NCI-H187 treated with DMSO at 0.1 percent for 48 hours (cell line): Measurements from ENCODE around the gene TNFAIP8L1.

Source experiments
- DNase-seq: peaks from one replicate; lab custom pipeline; 2025; lab: John Stamatoyannopoulos, UW

TNFAIP8L1 gene

DNA sequence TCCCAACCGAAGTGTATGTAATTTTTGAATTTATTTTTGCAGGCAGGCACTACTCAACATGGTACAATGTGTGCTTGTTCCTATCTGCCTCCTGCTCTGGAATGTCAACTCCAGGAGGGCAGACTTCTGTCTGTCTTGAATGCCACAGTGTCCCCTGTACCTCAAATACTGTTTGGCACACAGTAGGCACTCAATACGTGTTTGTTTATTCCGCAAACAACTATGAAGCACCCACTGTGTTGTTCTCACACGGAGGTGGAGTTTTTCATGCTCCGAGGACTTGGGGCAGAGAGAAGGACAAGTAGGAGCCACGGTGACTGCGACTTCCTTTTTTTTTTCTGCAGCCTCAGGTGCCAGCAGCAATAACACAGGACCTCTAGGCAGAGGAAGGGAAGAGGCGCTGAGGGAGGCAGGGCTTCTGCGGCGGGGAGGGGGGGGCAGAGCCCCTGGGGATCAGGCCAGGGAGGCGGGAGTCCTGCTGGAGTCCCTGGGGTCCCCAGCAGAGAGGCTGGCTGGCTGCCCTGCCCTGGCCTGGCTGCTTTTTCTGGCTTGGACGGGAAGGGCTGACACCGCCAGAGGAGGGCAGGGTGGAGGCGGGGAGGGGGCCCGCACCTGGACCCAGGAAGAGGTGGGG, 29.3 kb upstream of the TNFAIP8L1 start:
- no peak for DNase-seq

DNA sequence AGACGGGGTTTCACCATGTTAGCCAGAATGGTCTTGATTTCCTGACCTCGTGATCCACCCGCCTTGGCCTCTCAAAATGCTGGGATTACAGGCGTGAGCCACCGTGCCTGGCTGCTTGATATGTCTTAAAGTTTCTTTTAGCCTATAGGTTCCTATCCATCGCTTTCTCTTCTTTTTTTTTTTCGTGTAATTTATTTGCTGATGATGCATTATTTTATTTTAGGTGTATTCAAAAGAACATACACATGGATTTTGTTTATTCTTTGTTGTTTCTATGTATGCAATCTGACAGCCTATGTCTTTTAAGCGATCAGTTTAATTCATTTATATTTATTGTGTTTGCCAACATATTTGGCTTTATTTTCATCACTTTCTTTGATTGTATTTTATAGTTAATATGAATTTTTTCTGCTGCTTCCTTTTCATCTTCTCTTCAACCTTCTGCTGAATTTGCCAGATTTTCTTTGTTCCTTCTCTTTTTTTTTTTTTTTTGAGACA, 26.0 kb upstream of the TNFAIP8L1 start:
- DNase-seq = no peak

DNA sequence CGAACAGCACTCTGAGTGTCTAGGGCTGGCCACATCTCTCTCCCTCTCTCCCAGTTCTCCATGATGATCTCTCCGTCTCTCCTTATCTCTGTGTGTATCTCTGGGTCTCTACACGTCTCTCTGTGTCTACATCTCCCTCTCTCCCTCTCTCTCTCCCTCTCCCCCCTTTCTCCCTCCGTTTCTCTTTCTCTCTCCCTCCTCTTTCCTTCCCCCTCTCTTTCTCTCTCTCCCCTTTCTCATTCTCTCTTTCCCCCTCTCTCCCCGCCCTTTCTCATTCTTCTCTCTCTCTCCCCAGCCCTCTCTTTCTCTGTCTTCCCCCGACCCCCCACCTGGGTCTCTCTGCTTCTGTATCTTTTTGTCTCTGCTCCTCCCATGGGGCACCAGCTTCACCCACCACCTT, 21.3 kb upstream of the TNFAIP8L1 start:
- DNase-seq = no peak

DNA sequence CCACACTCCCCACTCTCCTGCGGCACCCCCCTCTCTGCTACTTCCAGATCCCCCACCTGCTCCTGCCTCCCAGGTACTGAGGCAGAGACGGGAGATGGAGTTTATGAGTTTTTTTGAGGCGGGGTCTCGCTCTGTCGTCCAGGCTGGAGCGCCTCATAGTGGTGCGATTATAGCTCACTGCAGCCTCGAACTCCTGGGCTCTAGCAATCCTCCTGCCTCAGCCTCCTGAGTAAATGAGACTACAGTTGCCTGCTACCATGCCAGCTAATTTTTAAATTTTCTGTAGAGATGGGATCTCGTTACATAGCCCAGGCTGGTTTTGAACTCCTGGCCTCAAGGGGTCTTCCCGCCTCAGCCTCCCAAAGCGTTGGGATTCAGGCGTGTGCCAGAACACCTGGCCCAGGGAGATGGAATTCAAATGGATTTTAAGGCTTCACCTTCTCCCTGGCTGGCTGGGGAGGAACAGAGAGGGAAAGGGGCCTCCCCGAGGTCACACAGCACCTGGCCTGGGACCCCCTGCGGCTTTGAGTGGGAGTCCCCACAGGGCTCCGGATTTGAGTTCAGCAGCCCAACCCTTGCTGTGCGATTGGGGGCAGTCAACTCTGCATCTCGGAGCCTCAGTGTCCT, 19.5 kb upstream of the TNFAIP8L1 start:
- no peak for DNase-seq

DNA sequence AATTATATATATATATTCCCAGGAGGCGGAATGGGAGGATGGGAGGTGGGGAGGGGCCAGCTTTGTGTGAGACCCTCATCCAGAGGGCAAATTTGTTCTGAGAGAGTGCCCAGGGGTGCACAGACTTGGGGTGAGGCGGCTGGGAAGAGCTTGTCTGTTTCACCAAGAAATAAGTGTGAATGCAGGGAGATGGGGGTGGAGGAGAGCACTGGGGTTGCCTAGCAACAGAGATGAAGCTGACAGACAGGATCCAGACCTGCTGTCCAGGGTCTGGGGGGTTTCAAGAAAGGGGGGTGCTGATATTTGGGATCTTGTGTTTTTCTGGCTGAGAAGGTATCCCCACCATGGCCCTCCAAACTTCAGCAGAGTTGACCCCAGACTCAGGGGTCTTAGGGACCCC, 18.6 kb upstream of the TNFAIP8L1 start:
- no peak for DNase-seq

DNA sequence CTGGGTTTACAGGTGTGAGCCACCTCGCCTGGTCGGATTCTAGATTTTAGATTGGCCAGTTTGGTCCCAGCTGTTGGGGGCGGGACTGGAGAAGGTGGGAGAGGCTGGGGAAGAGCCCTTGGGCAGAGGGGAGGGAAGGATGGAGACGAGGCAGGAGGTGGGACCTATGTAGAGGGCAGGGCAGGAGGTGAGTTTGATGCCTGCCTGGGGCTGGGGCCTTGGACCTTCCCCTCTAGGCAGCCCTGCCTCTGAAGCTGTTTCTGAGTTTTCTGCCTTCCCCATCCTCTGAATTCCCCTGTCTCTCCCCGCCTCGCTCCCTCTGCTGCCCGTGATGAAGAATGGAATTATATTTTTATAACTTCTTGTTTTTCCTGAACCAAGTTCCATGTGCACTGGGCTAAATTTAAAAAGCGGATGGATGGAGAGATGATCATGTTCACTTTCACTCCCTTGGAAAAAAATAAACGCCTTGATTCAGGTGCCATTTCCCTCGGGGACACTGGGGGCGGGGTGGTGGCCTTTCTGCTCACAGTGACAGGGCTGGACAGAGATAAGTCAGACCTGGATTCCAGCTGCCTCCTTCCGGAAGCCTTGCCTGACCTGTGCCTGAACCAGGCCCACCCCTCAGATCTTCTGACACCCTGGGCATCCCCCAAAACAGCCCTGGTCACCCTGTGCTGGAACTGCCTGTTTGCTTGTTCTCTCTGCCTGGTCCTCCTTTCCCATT, 16.5 kb upstream of the TNFAIP8L1 start:
- no peak for DNase-seq

DNA sequence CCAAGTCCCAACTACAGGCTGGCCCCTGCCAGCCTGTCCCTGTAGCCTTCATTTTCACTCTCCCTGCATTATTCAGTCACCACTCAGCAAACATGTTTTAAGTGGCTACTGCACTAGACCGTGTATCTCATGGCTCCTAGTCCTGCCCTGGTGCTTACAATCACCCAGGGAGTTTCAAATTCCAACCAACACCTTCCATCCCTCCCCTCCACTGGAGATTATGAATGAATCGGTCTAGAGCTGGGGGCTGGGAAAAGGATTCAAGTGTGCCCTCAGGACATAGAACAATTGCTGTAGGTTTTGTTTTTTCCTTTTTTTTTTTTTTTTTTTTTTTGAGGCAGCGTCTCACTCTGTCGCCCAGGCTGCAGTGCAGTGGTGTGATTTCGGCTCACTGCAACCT, 15.0 kb upstream of the TNFAIP8L1 start:
- DNase-seq = no peak

DNA sequence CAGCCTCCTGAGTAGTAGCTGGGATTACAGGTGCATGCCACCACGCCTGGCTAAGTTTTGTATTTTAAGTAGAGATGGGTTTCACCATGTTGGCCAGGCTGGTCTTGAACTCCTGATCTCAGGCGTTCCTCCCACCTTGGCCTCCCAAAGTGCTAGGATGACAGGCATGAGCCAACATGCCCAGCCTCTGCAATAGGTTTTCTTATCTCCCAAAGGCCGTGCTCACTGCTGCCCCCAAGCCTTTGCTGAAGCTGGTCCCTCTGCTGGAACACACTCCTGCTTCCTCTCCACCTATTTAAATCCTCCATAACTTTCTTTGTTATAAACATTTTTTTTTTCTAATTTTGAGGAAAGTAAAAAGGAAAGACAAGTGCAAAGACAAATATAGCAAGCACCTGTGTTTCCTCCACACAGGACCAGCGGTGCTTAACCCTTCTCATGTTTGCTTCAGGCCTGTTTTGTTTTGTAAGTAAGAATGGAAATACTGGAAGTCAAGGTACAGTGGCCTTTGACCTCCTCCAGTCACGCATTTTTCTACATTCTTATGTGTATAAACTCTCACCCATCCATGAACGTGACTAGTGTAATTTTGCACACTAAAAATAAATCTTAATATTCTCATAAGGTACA, 14.5 kb upstream of the TNFAIP8L1 start:
- DNase-seq = no peak

DNA sequence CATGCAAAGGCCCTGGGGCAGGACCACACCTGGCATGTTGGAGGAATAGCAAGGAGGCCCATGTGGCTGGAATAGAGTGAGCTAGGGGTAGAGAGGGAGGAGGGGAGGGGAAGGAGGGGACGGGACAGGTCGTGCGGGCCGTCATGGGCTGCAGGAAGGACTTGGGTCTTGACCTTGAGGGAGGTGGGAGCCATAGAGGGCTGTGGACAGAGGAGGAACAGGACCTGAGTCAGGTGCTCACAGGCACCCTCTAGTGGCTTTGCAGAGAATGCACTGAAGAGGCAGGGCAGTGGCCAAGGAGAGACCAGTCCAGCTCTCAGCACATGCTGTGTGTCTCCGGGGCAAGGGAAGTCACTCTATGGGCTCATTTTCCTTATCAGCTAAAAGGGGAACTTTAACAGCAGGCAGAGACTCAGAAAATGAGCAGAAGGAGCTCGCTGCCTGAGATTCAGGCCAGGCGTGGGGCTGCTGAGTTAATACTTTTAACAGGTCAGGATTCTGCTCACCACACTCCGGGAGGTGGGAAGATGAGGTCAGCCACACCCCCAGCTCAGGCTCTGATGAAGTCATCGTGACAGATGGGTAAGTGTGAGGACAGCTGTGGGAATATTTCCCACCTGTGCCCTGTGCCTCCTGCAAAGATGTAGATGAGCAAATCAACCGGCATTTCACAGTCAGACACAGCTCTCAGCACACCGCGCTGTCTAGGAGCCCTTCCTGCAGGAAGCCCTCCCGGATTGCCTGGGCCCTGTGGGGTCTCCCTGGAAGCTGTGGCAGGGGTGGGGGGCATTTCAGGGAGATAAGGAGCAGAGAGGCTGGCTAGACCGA, 6.0 kb upstream of the TNFAIP8L1 start:
- DNase-seq = no peak

DNA sequence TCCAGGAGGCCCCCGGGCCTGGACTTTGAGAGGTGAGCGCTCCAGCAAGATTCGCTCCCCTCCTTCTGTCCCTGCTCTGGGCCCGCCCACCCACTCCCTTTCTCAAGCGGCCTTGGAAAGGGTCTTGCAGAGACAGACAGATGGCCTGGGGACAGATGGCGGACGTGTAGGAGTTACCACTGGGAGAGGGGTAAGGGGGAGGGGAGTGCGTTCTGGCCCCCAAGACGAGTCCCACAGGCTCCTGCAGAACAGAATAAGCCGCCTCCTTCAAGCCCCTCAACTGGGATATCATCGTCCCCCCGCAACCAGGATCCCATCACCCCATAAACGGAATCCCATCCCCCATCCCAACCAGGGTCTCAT, 3.6 kb upstream of the TNFAIP8L1 start:
- DNase-seq = no peak

DNA sequence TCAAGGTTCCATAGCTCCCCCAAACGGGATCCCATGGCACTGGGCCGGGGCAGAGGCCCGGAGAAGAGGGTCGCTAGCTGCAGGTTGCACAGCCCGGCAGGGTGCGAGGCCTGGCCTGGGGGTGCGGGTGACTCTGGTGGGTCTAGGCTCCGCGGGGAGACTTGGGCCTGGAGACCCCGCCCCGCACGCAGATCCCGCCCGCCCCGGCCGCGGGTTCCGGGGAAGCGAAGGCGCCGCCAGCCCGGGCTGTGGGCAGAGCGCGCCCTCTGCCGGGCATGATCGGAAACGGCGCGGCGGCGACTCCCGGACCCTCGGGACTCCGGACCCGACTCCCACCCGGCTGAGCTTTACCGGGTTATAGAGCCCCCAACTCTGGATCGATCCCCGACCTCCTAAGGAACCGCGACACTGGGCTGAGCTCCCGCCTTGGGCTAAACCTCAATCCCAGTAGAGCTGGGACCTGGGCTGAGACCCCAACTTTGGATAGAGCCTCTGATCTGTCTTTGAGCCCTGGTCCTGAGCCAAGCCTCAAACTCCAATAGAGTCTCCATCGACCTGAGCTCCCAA, 3.1 kb upstream of the TNFAIP8L1 start:
- no peak for DNase-seq

DNA sequence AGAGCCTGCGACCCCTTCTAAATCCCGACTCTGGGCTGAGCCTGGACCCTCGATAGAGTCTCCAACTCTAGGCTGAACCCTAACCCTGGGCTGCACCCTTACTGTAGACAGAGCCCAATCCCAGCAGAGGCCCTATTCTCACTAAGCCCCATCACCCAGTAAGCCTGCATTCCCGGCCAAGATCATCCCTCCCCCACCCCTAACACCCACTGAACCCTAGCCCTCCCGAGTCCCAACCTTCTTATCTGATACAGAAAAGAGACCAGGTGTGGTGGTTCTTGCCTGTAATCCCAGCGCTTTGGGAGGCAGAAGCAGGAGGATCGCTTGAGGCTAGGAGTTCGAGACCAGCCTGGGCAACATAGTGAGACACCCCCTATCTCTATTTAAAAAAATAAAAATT, 2.6 kb upstream of the TNFAIP8L1 start:
- no peak for DNase-seq

DNA sequence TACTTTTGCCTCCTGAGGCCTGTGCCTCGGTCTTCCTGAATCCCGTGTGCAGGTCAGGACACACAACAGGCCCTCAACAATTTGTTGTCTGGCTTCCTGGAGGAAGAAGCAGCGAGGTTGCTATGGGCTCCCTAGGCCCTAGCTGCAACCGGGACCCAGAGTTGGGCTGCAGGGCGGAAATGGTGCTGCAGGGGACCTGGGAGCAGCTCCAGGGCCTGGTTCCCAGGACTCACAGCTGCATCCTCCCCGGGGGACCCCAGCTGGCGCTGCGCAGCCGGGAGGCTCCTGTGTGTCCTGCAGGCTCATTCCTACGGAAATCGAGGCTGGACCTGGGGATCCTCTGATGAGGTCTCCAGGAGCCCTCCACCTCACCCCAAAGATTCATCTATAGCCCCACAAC, 999 bp upstream of the TNFAIP8L1 start:
- DNase-seq = no peak

DNA sequence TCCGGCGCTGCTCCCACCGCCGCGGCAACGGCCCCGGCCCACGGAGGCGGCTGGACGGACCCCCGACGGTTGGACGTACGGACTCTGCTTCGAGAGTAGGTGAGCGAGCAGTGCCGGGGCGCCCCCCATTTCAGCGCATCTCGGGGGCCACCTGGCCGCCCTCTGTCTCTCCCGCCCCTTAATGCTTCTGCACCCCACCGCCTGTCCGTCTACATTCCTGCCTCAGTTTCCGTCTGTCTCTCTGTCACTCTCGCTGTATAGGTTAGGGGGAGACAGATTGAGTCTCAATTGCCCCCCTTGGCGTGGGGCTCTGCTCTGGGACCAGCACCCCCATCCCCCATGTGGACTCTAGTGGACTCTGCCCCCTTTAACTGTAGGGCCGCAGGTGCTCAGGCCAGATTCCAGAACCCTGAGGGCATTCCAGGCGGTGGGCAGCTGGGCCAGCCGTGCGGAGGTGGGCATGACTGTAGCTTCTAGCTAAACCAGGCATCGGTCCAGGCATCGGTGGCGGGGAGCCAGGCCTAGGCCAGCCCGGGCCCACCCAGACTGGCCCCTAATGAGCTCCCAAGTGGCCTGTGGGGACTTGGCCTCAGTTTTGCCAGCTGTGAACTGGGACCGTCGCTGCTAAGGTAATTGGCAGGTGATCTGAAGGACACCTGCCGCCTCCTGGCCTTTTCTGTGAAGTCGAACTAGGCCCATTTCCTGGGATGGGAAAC, 373 bp downstream of the TNFAIP8L1 start:
- DNase-seq = no peak

DNA sequence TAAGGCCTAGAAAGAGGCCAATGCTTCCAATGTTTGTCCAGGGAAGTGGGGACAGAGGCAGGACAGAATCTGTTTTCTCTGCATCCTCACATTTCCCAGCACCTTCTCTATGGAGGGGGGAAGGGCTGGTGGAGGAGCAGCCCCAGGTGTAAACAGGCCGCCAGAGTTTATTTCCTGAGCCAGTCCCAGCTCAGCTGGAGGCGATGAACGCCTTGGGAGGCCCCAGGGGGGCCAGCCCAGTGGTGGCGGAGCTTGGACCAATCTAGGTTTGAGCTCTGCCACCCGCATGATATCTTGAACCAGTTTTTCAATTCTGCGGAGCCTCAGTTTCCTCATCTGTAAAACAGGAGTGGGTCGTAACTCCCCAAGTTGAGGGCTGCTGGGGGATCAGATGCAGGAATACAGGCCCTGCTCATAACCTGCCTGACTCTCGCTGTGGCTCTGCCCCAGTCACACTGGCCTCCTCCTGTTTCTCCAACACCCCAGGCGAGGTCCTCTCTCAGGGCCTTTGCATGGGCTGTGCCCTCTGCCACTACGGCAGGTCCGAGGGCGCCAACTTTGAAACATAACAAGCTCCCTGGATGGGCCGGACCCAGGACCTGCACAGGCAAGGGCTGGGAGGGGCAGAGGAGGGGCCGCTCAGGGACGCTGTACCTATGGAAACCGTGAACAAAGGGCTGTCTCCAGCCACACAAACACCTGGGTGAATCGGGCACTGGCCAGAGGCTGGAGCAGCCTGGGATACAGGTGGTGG, 1.1 kb downstream of the TNFAIP8L1 start:
- DNase-seq = no peak

DNA sequence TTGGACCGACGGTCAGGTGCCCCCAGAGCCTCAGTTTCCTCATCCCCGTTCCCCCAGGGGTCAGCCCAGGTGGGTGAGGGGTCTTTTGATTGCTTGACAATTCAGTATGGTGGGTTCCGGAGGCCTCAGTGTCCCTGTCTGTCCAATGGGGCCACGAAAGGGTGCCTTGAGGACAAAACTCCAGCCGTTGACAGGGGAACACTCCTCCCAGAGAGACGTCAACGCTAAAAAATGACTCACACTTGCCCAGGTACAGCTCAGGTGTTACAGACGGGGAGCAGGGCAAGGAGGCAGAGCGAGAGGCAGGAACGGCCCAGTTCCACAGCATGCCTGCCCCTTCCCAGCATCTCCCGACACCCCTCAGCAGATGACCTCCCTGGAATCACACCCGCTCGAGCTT, 1.8 kb downstream of the TNFAIP8L1 start:
- DNase-seq = no peak

DNA sequence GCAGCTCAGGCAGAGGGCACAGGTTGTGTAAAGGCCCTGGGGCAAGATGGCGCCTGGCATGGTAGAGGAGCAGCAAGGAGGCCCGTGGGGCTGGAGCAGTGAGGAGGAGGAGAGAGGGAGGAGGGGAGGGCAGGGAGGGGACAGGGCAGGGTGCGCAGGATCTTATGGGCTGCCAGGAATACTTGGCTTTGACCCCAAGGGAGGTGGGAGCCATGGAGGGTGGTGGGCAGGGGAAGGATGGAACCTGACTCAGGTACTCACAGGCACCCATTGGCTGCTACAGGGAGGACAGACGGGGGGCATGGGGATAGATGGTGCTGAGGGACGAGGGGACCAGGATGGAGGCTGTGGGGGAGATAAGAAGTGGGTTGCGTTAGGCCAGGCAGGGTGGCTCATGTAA, 3.3 kb downstream of the TNFAIP8L1 start:
- no peak for DNase-seq

DNA sequence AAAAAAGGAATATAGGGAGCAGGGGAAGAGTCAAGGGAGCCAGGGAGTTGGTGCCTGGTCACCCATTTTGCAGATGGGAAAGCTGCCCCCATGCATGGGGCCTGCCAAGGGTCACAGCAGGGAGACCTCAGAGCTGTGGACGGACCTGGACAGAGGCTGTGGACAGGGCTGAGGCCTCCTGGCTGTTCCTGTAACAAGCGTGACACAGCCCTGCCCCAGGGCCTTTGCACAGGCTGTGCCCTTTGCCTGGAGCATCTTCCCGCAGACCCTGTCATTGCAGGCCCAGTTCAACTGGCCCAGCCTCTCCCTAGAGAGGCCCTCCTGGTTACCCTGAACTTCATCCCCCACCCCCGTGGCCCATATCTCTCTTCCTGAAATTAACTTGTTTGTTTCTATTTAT, 6.4 kb downstream of the TNFAIP8L1 start:
- no peak for DNase-seq

DNA sequence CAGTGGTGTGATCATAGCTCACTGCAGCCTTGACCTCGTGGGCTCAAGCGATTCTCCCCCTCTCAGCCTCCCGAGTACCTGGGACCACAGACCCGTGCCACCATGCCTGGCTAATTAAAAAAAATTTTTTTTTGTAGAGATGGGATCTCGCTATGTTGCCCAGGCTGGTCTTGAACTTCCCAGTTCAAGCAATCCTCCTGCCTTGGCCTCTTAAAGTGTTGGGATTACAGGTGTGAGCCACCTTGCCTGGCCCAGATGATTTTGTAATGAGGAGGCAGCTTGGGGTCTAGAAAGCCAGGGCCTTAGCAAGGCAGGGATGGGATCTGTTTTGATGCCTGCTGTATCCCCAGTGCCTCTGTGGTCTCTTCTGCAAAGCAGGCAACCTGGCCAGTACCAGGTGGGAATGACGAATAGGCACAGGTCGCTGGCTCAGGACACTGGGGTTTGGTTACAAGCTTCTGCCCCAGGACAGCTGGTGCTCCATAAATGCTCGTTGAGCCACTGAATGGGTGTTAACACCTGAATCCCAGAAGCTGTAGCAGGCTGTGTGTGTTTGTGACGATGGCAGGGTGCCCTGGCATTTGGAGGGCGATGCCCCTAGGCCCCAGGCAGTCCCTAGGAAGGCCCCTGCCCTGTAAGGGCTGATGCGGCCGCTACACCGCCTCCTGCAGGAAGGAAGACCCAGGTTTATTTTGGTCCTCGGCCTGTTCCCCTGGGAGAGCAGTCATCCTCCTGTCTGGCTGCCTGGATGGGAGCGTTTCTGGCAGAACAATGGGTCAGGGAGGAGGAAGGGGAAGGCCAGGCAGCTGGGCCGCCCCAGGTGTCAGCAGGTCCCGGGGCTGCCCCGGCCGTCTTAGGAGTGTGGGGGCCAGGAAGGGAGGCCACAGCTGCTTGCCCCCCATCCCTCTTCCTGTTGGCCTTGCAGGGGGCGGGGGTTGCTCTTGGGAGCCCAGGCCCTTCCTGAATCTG, 8.6 kb downstream of the TNFAIP8L1 start:
- DNase-seq = no peak
